Measurements from ENCODE around the gene CDKN1A.

DNA sequence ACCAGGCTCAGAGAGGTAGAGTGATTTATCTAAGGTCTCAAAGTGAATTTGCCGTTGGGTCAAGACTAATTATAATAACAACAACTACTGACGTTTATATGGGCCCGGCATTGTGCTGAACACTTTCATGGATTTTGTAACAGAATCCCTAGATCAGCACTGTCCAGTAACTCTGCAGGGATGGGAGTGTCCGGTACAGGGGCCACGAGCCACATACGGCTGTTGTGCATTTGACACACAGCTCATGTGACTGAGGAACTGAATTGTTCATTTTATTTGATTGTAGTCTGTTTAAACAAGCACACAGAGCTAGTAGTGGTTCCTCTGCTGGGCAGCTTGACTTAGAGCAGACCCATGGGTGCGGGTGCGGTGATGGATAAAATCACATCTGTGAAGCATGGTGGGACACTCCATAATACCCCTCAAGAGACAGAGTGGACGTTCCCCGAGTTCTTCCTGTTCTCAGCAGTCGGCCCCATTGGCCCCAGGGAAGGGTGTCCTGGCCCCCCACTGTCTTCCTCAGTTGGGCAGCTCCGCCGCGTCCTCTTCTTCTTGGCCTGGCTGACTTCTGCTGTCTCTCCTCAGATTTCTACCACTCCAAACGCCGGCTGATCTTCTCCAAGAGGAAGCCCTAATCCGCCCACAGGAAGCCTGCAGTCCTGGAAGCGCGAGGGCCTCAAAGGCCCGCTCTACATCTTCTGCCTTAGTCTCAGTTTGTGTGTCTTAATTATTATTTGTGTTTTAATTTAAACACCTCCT lies 6.8 kb downstream of the CDKN1A start:
- TF ChIP-seq, protein P1, sequence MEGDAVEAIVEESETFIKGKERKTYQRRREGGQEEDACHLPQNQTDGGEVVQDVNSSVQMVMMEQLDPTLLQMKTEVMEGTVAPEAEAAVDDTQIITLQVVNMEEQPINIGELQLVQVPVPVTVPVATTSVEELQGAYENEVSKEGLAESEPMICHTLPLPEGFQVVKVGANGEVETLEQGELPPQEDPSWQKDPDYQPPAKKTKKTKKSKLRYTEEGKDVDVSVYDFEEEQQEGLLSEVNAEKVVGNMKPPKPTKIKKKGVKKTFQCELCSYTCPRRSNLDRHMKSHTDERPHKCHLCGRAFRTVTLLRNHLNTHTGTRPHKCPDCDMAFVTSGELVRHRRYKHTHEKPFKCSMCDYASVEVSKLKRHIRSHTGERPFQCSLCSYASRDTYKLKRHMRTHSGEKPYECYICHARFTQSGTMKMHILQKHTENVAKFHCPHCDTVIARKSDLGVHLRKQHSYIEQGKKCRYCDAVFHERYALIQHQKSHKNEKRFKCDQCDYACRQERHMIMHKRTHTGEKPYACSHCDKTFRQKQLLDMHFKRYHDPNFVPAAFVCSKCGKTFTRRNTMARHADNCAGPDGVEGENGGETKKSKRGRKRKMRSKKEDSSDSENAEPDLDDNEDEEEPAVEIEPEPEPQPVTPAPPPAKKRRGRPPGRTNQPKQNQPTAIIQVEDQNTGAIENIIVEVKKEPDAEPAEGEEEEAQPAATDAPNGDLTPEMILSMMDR (IDR thresholded peaks at IDR 0.05; ENCODE audit: insufficient read depth, low read length), result no peak
- TF ChIP-seq, protein P2, sequence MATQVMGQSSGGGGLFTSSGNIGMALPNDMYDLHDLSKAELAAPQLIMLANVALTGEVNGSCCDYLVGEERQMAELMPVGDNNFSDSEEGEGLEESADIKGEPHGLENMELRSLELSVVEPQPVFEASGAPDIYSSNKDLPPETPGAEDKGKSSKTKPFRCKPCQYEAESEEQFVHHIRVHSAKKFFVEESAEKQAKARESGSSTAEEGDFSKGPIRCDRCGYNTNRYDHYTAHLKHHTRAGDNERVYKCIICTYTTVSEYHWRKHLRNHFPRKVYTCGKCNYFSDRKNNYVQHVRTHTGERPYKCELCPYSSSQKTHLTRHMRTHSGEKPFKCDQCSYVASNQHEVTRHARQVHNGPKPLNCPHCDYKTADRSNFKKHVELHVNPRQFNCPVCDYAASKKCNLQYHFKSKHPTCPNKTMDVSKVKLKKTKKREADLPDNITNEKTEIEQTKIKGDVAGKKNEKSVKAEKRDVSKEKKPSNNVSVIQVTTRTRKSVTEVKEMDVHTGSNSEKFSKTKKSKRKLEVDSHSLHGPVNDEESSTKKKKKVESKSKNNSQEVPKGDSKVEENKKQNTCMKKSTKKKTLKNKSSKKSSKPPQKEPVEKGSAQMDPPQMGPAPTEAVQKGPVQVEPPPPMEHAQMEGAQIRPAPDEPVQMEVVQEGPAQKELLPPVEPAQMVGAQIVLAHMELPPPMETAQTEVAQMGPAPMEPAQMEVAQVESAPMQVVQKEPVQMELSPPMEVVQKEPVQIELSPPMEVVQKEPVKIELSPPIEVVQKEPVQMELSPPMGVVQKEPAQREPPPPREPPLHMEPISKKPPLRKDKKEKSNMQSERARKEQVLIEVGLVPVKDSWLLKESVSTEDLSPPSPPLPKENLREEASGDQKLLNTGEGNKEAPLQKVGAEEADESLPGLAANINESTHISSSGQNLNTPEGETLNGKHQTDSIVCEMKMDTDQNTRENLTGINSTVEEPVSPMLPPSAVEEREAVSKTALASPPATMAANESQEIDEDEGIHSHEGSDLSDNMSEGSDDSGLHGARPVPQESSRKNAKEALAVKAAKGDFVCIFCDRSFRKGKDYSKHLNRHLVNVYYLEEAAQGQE (IDR thresholded peaks at IDR 0.05; ENCODE audit: insufficient replicate concordance, low read depth), result no peak
- no peak for TF ChIP-seq GABPA (IDR thresholded peaks at IDR 0.05; ENCODE audit: low read depth)
- no peak for TF ChIP-seq POLR2AphosphoS5 (IDR thresholded peaks at IDR 0.05; ENCODE audit: low read depth)
